Naive thymus-derived CD4-positive, alpha-beta T cell (primary cell): Measurements from ENCODE around the gene MAP4K3. TPM values are rescaled to one million over a fixed set of nuclear protein-coding genes. Genes with fewer than 3 reads are reported as not detected.

Source experiments
- ATAC-seq: fragments of 150-1000 bp; cut with Tn5 transposase; 2 replicates; pipeline ENCODE4 v1.10.0; 2021; ENCODE audit warnings: mild to moderate bottlenecking, moderate library complexity
- CTCF ChIA-PET: fragments of 350-600 bp; sonication (Branson Sonifier 250); formaldehyde crosslinking; loops from one replicate; lab custom pipeline; 2021; ENCODE audit warnings: antibody characterized with exemption; lab: Charles Lee
- POLR2A ChIA-PET: fragments of 350-600 bp; sonication (Branson Sonifier 250); formaldehyde crosslinking; loops from one replicate; lab custom pipeline; 2021; ENCODE audit warnings: antibody characterized with exemption, inconsistent platforms; lab: Charles Lee
- DNase-seq, 9 donors: peaks; one replicate each; pipeline versions ENCODE4 v3.0.0 to v3.0.0-alpha.2; 2020 to 2022; ENCODE audit warnings: mixed read lengths in 1 of 9
- H3K27ac ChIP-seq: one replicate; pipeline ENCODE4 v1.7.0; 2013; ENCODE audit warnings: mild to moderate bottlenecking, low read depth, low read length, moderate library complexity
- H3K27me3 ChIP-seq, 2 donors: one replicate each; pipeline ENCODE4 v1.7.0; 2013; ENCODE audit warnings: low read length in 2 of 2, mild to moderate bottlenecking in 2 of 2, moderate library complexity in 2 of 2; ENCODE audit not compliant: control insufficient read depth in 2 of 2, insufficient read depth in 2 of 2
- H3K36me3 ChIP-seq, 3 experiments: 1 replicate in 2 of 3; 2 replicates in 1 of 3; pipeline ENCODE4 v1.7.0; 2013; ENCODE audit warnings: low read length in 3 of 3, mild to moderate bottlenecking in 3 of 3, moderate library complexity in 1 of 3; ENCODE audit not compliant: insufficient read depth in 3 of 3, control insufficient read depth in 2 of 3
- H3K4me1 ChIP-seq, 2 donors: one replicate each; pipeline ENCODE4 v1.7.0; 2013; ENCODE audit warnings: low read length in 2 of 2, mild to moderate bottlenecking in 2 of 2, moderate library complexity in 1 of 2; ENCODE audit not compliant: control insufficient read depth in 2 of 2, insufficient read depth in 2 of 2
- H3K4me3 ChIP-seq: 2 replicates; pipeline ENCODE4 v1.7.0; 2013; ENCODE audit warnings: mild to moderate bottlenecking, low read length
- H3K9me3 ChIP-seq, 3 experiments: 1 replicate in 2 of 3; 2 replicates in 1 of 3; pipeline ENCODE4 v1.7.0; 2013; ENCODE audit warnings: low read length in 3 of 3; ENCODE audit not compliant: control insufficient read depth in 2 of 3
- H3K27ac Mint-ChIP-seq, 9 donors: one replicate each; pipeline ENCODE4 v1.8.0; 2020 to 2022; ENCODE audit warnings: mixed read lengths in 9 of 9, mild to moderate bottlenecking in 8 of 9, moderate library complexity in 5 of 9, inconsistent platforms in 2 of 9
- H3K27me3 Mint-ChIP-seq, 5 donors: one replicate each; pipeline ENCODE4 v1.8.0; 2021 to 2022; ENCODE audit warnings: mixed read lengths in 5 of 5, mild to moderate bottlenecking in 1 of 5
- H3K36me3 Mint-ChIP-seq, 5 donors: one replicate each; pipeline ENCODE4 v1.8.0; 2020 to 2022; ENCODE audit warnings: mixed read lengths in 5 of 5, mild to moderate bottlenecking in 3 of 5, inconsistent platforms in 1 of 5
- H3K4me1 Mint-ChIP-seq, 7 donors: one replicate each; pipeline ENCODE4 v1.8.0; 2020 to 2022; ENCODE audit warnings: mixed read lengths in 7 of 7, mild to moderate bottlenecking in 3 of 7, inconsistent platforms in 1 of 7
- H3K4me3 Mint-ChIP-seq, 10 donors: one replicate each; pipeline ENCODE4 v1.8.0; 2020 to 2022; ENCODE audit warnings: mild to moderate bottlenecking in 10 of 10, mixed read lengths in 10 of 10, moderate library complexity in 6 of 10, inconsistent platforms in 2 of 10
- H3K9me3 Mint-ChIP-seq, 11 donors: one replicate each; pipeline ENCODE4 v1.8.0; 2020 to 2022; ENCODE audit warnings: mixed read lengths in 11 of 11, mild to moderate bottlenecking in 4 of 11, inconsistent platforms in 1 of 11, moderate library complexity in 1 of 11
- intact Hi-C, 2 donors: fragments of 100-400 bp; cut with micrococcal nuclease; formaldehyde crosslinking; loops; one replicate each; pipeline ENCODE4 v1.15.1; 2023
- polyA plus RNA-seq, 2 donors: library from polyadenylated mRNA; unstranded; fragments of 300-500 nt; fragmentation: Illumina TruSeq; gene quantifications; one replicate each; pipeline ENCODE4 v1.2.3, GENCODE V29; 2021
- total RNA-seq, 6 experiments: library from RNA in 5 of 6; stranded (reverse) in 5 of 6; gene quantifications; 1 replicate in 5 of 6; 2 replicates in 1 of 6; pipeline ENCODE4 v1.2.3 and lab custom pipeline; 2021 to 2026

MAP4K3 gene
- total RNA-seq (10 to 100 TPM; 14.4 to 32.2 (median 19.9) TPM), polyA plus RNA-seq (1 to 10 TPM; 2.9 to 3.2 TPM), total RNA-seq (lab: John Stamatoyannopoulos, UW) (24.2 reads per million, percentile 55 among the genes with 10 or more reads in this experiment)

GRCh38 chr2:39436592-39437521 lies at the start of gene MAP4K3:
TSS of gene MAP4K3 (minus strand) at chr2:39437285. CDS start at chr2:39436987, 298 bp downstream.
- H3K4me3 ChIP-seq, result peak within 1 kb of the TSS; percentile 76

GRCh38 chr2:39486071-39486470 lies 49.0 kb upstream of the MAP4K3 start:
- ChIA-PET POLR2A (no interaction called here), CTCF (no interaction called here)
- Histone ChIP-seq H3K9me3 (no peaks in the 10 kb centered on the region), H3K4me1 (no peaks in the 10 kb centered on the region), H3K27ac (no peak overlapping the region), H3K27me3 (no peaks in the 10 kb centered on the region), H3K36me3 (no peaks in the 10 kb centered on the region), H3K4me3 (no peak overlapping the region)
- intact Hi-C loops, result no loop called here
- Mint-ChIP-seq H3K27me3 (peaks cover 0 to 12% (median 7%) of the 10 kb centered on the region in 5 donors), H3K36me3 (peaks cover 0 to 11% (median 3%) of the 10 kb centered on the region in 5 donors), H3K4me1 (peaks cover 0 to 8% (median 0%) of the 10 kb centered on the region in 7 donors), H3K27ac (no peak overlapping the region), H3K9me3 (peaks cover 0 to 6% (median 0%) of the 10 kb centered on the region in 11 donors), H3K4me3 (no peak overlapping the region)
- no peak for DNase-seq
- ATAC-seq, result no peak

More at GRCh38 chr2:39436592-39437521, at the start of gene MAP4K3:
- POLR2A ChIA-PET, result no interaction called here
- peak within 1 kb of the TSS; percentile 67 to 97 (median 91) for H3K4me3 Mint-ChIP-seq
- peaks cover 35 to 57% (median 53%) of the 10 kb centered on the region in 7 donors for H3K4me1 Mint-ChIP-seq
- intact Hi-C loops, result loop anchor here (1.0 to 10.0 kb wide), 10 partner anchors 11 to 1060 kb away; partner anchors contain the start of genes SOS1 (in 2 of the 2), ATL2 (in 1 of the 2), DHX57 (in 1 of the 2) and MORN2 (in 1 of the 2)
- Histone ChIP-seq H3K27me3 (no peaks in the 10 kb centered on the region), H3K36me3 (no peaks in the 10 kb centered on the region), H3K9me3 (no peaks in the 10 kb centered on the region), H3K27ac (peak within 1 kb of the TSS; percentile 64), H3K4me1 (peaks cover 9 to 30% of the 10 kb centered on the region in 2 donors)
- CTCF ChIA-PET, result no interaction called here
- ATAC-seq, result peak; percentile 79
- peaks cover 0 to 6% (median 0%) of the 10 kb centered on the region in 5 donors for H3K36me3 Mint-ChIP-seq
- peak; percentile 46 to 84 (median 54) for DNase-seq
- no peaks in the 10 kb centered on the region for H3K9me3 Mint-ChIP-seq
- H3K27me3 Mint-ChIP-seq, result no peaks in the 10 kb centered on the region
- peak within 1 kb of the TSS; percentile 47 to 96 (median 87) for H3K27ac Mint-ChIP-seq

GRCh38 chr2:39484620-39485495 lies 47.8 kb upstream of the MAP4K3 start:
- intact Hi-C loops, result no loop called here

GRCh38 chr2:39484206-39484605 lies 47.1 kb upstream of the MAP4K3 start:
- no peak for ATAC-seq
- Mint-ChIP-seq H3K4me1 (peaks cover 0 to 8% (median 0%) of the 10 kb centered on the region in 7 donors), H3K27me3 (peaks cover 0 to 12% (median 6%) of the 10 kb centered on the region in 5 donors), H3K27ac (no peak overlapping the region), H3K36me3 (peaks cover 0 to 5% (median under 1%) of the 10 kb centered on the region in 5 donors), H3K4me3 (no peak overlapping the region), H3K9me3 (peaks cover 0 to 6% (median 0%) of the 10 kb centered on the region in 11 donors)
- no peak for DNase-seq
- ChIA-PET POLR2A (interaction anchor here (0.6 kb wide), 1 partner anchor 10 kb away, joined by 3 read pairs; no protein-coding TSS in a partner anchor), CTCF (no interaction called here)
- Histone ChIP-seq H3K27me3 (no peaks in the 10 kb centered on the region), H3K4me1 (no peaks in the 10 kb centered on the region), H3K4me3 (no peak overlapping the region), H3K9me3 (no peaks in the 10 kb centered on the region), H3K36me3 (no peaks in the 10 kb centered on the region), H3K27ac (no peak overlapping the region)
- intact Hi-C loops, result no loop called here

More at GRCh38 chr2:39484620-39485495, 47.8 kb upstream of the MAP4K3 start:
- Histone ChIP-seq H3K4me1 (no peaks in the 10 kb centered on the region), H3K27me3 (no peaks in the 10 kb centered on the region), H3K27ac (no peak overlapping the region), H3K9me3 (no peaks in the 10 kb centered on the region), H3K4me3 (no peak overlapping the region), H3K36me3 (no peaks in the 10 kb centered on the region)
- no peak for ATAC-seq
- POLR2A ChIA-PET, result no interaction called here
- Mint-ChIP-seq H3K4me3 (no peak overlapping the region), H3K36me3 (peaks cover 0 to 6% (median 0%) of the 10 kb centered on the region in 5 donors), H3K27ac (no peak overlapping the region), H3K27me3 (peaks cover 0 to 12% (median 7%) of the 10 kb centered on the region in 5 donors), H3K9me3 (peaks cover 0 to 6% (median 0%) of the 10 kb centered on the region in 11 donors), H3K4me1 (peaks cover 0 to 8% (median 0%) of the 10 kb centered on the region in 7 donors)
- CTCF ChIA-PET, result no interaction called here
- no peak for DNase-seq

GRCh38 chr2:39483534-39483933 lies 46.4 kb upstream of the MAP4K3 start:
- Mint-ChIP-seq H3K27ac (no peak overlapping the region), H3K36me3 (peaks cover 0 to 7% (median 4%) of the 10 kb centered on the region in 5 donors), H3K27me3 (peaks cover 0 to 10% (median 4%) of the 10 kb centered on the region in 5 donors), H3K4me1 (peaks cover 0 to 8% (median 0%) of the 10 kb centered on the region in 7 donors), H3K9me3 (peaks cover 0 to 6% (median 0%) of the 10 kb centered on the region in 11 donors), H3K4me3 (no peak overlapping the region)
- Histone ChIP-seq H3K4me3 (no peak overlapping the region), H3K27ac (no peak overlapping the region), H3K27me3 (no peaks in the 10 kb centered on the region), H3K36me3 (no peaks in the 10 kb centered on the region), H3K4me1 (no peaks in the 10 kb centered on the region), H3K9me3 (no peaks in the 10 kb centered on the region)
- ChIA-PET CTCF (no interaction called here), POLR2A (interaction anchor here (0.6 kb wide), 1 partner anchor 9 kb away, joined by 3 read pairs; no protein-coding TSS in a partner anchor)
- no peak for DNase-seq
- intact Hi-C loops, result no loop called here
- ATAC-seq, result no peak

GRCh38 chr2:39481611-39482010 lies 44.5 kb upstream of the MAP4K3 start:
- intact Hi-C loops, result no loop called here
- no peak overlapping the region for H3K27ac ChIP-seq
- Mint-ChIP-seq H3K4me3 (no peak overlapping the region), H3K27me3 (peaks cover 0 to 7% (median 4%) of the 10 kb centered on the region in 5 donors), H3K9me3 (peaks cover 0 to 17% (median 7%) of the 10 kb centered on the region in 11 donors), H3K4me1 (peaks cover 0 to 8% (median 0%) of the 10 kb centered on the region in 7 donors), H3K36me3 (peaks cover 9 to 26% (median 22%) of the 10 kb centered on the region in 5 donors), H3K27ac (no peak overlapping the region)
- H3K36me3 ChIP-seq, result no peaks in the 10 kb centered on the region
- no peaks in the 10 kb centered on the region for H3K4me1 ChIP-seq
- H3K27me3 ChIP-seq, result no peaks in the 10 kb centered on the region
- POLR2A ChIA-PET, result no interaction called here
- DNase-seq (no peak), ATAC-seq (no peak)
- no peak overlapping the region for H3K4me3 ChIP-seq
- no peaks in the 10 kb centered on the region for H3K9me3 ChIP-seq
- CTCF ChIA-PET, result no interaction called here
